EH (cell line): ENCODE data around the gene RAF1.
A peak's percentile ranks its signal among the peaks of the same experiment; 100 is the strongest.

ENCODE experiments used
- DNase-seq: peaks from one replicate; pipeline ENCODE4 v3.0.0-alpha.2; 2015; ENCODE audit warnings: low read depth

The RAF1 gene

GRCh38 chr3:12591456-12591855 lies 72.5 kb downstream of the RAF1 start:
- DNase-seq: no peak

GRCh38 chr3:12590096-12590495 lies 73.8 kb downstream of the RAF1 start:
- DNase-seq: no peak

- peak; percentile 62 for DNase-seq
Observed at GRCh38 chr3:12588039-12589009, 75.6 kb downstream of the RAF1 start.

DNA sequence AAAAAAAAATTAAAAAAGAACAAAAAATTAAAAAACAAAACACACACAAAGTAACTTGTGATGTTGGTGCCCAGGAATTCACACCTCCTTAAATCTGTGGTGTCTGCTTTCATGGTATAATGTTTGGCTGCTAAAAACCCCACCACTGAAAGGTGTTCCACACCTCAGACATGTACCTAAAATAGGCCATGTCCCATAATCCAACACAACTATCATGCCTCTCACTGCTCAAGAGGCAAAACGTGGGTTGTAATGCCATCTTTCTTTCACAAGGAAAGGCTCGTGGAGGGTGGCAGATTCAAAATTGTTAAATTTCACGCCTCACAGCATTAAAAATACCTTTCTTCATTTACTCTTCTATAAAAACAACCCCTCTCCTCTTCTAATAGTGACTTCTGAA lies 77.5 kb downstream of the RAF1 start:
- DNase-seq: no peak

DNA sequence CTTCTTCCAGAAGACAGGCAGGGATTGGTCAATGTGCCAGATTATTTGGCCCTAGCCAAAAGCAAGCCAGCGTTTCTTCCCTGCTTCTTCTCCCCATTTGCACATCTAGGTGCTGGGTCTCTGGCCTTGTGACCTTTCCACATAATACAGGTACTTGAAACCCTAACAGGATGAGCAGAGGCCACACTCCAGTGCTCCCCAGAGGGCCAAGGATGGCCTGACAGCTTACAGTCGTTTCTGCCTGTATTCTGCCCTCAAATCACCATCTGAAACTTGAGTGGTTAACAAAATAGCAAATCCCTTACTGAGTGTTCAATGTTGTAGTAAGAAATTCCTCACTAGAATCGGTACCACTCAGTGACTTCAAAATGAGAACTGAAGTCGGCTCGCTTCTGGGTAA lies 77.9 kb downstream of the RAF1 start:
- DNase-seq: no peak

DNA sequence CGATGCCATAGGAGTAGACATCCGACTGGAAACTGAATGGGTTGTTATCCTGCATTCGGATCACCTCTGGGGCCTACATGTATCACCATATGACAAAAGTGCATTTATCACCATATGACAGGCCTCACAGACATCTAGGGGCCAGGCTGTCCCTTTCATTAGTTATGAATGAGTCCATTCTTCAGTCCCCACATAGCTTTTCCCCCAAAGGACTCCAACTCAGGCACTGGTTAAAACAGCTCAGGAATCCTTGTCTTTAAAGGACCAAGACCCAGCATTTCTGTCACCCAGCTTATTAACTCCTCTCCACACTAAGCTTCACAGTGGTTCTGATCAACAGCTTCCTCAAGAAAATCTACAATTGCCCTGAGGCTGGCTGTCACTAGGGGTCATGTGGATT lies 78.7 kb downstream of the RAF1 start:
- no peak for DNase-seq

DNA sequence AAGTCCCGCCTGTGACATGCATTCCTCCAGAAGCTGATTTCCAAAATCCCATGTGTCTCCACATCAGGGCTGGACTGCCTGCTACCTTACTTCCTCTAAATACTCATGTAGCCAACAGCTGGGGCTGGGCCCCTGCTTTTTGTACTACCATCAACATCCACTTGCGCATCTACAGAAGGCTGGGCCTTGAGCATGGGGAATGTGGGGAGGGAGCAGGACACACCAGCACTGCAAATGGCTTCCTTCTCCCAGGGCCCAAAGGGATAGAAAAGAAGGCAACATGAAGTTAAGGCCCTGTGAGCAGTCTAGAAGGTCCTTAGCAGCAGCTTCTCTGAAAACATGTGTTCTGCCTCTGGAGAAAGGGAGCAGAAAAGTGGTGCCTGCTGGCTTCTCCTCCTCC lies 79.8 kb downstream of the RAF1 start:
- DNase-seq: no peak

- DNase-seq: no peak
Observed at GRCh38 chr3:12583280-12583679, 80.6 kb downstream of the RAF1 start.

DNA sequence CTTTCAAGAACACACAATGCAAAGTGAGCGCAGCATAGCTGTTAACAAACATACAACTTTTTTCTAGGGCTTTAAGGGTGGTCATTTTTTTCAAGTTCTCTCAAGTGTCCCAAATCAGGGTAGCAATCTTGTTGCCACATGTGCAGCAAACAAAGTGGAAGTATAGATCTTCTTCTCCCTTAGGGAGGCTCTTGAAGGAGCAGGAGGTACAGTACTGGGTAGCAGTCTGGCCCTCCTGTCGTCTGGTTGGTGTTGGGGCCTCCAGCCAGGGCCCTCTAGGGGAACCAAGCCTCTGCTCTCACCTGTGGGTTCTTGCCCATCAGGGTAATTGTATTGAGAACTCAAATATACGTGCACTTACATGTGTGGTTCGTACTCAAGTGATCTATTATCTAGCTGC lies 81.2 kb downstream of the RAF1 start:
- DNase-seq: no peak

DNA sequence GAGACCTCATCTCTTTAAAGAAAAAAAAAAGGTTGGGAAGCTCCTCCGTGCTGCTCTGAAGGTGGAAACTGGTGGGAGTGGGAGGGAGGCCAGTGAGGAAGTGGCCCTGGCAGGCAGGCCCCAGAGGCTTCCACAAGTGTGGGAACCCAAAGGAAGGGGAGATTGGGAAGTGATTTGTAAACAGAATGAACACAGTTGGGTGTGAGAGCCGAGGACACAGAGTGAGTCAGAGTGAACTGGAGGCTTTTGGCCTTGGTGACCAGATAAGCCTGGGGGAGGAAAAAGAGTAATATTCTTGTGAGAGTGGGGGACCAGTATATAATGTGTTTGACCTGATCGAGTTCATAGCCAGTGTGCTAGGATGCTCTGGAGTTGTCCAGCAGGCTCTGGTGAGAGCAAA lies 84.0 kb downstream of the RAF1 start:
- peak; percentile 57 for DNase-seq

GRCh38 chr3:12579456-12579855 lies 84.5 kb downstream of the RAF1 start:
- DNase-seq: no peak

GRCh38 chr3:12578742-12579141 lies 85.2 kb downstream of the RAF1 start:
- DNase-seq: no peak

DNA sequence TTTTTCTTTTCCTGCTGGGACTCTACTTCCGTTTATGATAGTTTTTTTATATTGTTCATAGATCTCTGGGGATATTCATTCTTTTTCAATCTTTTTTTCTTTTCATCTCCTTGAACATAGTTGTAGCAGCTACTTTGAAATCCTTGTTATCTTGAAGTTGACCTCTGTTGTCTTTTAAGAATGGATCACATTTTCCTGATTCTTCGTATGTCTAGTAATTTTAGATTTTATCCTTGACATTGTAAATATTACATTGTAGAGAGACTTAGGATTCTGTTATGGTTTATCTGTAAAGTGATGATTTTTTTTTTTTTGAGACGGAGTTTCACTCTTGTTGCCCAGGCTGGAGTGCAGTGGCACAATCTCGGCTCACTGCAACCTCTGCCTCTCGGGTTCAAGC lies 86.5 kb downstream of the RAF1 start:
- no peak for DNase-seq

DNA sequence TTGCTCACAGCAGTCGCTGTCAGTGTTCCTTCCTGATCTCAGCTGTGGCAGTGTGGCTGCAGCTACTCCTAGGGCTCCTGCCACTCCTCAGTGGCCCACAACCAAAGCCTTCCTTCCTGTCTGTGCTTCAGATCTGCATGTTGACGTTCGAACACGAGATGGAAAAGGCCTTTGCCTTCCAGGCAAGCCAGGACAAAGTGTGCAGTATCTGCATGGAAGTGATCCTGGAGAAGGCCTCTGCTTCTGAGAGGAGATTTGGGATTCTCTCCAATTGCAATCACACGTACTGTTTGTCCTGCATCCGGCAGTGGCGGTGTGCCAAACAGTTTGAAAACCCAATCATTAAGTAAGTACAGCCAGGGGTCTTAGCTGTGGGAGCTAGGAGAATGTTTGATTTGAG lies 89.3 kb downstream of the RAF1 start:
- no peak for DNase-seq

DNA sequence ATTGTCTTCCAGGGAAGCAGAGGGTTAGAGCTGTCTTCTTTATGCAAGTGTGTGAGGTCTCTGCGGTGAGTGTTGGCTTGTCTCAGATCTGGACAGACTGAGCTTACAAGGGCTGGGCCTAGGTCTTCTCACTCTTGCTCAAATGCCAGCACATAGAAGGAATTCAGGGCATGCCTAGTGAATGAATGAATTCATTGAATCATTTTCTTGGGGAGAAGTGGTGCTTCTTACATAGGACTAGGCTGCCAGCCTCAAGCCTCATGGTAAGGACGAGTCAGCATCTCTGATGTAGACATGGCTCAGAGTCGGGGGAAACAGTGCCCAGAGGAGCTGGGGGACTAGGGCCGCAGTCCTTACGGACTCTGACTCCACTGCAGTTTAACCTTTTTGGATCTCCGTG lies 89.8 kb downstream of the RAF1 start:
- peak; percentile 26 for DNase-seq

DNA sequence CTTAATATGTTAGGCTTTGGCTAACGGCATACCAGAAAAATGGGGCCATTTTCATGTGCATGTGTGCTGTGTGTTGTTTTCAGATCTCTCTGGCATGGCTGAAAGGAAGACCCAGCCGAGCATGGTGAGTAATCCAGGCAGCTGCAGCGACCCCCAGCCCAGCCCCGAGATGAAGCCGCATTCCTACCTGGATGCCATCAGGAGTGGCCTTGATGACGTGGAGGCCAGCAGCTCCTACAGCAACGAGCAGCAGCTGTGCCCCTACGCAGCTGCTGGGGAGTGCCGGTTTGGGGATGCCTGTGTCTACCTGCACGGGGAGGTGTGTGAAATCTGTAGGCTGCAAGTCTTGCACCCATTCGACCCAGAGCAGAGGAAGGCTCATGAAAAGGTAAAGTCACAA lies 91.9 kb downstream of the RAF1 start:
- DNase-seq: no peak

GRCh38 chr3:12569836-12570235 lies 94.1 kb downstream of the RAF1 start:
- no peak for DNase-seq

DNA sequence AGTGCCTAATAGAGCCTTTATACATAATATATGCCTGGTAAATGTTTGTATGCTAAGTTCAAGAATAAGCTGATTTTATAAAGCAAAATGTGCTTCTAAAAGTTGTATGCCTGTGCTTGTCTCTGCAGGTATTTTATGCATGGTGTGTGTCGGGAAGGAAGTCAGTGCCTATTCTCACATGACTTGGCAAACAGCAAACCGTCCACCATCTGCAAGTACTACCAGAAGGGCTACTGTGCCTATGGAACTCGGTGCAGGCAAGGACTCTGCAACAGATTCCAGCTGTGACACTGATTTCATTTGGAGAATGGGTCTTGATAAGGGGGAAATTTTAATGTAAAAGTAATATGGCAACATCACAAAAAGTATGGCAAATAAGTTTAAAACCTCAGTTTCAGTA lies 95.2 kb downstream of the RAF1 start:
- no peak for DNase-seq

DNA sequence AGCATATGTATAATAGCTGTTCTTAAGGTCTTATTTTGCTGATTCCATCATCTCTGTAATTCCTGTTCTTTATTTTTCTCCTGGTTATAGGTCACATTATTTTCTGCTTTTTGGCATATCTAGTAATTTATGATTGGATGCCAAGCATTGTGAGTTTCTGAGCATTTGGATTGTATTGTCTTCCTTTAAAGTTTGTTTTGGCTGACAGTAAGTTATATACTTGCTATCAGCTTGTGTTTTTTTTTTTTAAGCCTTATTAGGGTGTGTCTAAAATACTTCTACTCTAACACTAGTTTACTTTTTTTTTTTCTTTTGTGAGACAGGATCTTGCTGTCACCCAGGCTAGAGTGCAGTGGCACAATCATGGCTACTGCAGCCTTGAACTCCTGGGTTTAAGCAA lies 96.9 kb downstream of the RAF1 start:
- no peak for DNase-seq

- no peak for DNase-seq
Observed at GRCh38 chr3:12562451-12562850, 101.5 kb downstream of the RAF1 start.

- DNase-seq: no peak
Observed at GRCh38 chr3:12561397-12561796, 102.5 kb downstream of the RAF1 start.

DNA sequence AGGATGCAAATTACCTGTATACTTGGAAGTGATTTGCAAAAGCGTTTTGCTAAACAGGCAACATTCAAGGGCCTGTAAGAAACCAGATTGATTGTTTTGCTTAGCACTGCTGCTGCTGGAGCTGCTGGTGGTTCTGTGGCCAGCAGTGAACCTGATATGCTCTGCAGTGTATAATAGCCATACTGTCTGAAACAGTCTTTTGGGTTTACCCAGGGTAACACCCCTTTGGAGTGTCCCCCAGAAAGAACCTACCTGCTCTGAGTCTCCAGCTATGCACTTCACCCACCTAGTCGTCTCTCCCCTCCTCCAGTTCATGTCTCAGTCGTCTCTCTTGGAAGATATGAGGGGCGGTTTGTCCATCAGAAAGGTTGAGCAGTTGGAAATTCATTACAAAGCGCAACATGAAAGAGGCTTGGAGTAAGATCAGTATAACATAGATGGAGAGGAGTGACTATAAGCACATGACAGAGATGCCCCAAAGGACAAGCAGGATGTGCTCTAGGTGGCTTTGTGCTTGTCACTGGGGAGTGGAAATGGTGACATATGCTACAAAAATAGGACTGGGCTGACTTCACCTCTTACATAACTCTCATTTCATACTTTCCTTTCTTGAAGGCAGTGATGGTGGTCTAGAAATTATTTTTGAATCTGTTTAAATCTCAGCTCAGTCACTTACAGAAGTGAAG lies 103.3 kb downstream of the RAF1 start:
- DNase-seq: no peak

DNA sequence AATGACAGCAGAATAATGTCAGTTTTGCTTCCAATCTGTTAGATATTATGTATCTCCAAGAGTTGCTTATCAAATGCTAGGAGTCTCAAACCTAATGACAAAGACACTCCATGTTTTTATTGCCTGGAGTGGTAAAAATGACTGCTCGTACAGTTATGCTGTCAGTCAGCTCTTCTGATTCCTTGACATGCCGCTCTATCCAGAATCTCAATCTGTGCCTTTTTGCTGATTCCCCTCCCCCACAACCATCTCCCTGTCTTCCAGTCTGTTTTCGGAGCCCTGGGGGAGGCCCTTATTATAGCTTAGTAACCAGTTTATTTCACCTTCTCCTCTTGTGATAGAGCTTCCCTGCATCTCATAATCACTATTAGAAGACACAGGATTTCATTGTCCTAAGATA lies 104.4 kb downstream of the RAF1 start:
- no peak for DNase-seq

DNA sequence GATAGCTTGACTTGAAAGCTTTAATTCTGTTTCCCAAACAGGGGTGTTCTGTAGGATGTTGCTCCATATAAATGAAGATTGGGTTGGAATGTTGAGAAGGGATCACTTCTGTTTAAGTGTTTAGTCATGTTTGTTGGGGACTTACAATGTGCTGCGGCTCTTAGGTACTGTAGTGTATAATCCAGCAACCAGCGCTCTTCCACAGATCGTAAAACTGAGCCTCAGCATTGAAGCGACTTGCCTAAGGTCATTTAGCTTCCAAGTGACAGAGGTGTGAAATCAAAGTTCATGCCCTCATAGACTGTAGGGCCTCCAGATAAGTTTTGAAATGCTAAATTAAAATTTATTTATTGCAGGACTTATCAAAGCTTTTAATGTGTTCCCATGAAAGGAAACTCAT lies 105.2 kb downstream of the RAF1 start:
- peak; percentile 29 for DNase-seq
